Activated T-cell treated with anti-CD3 and anti-CD28 coated beads for 1 hour (primary cell): Measurements from ENCODE around the gene RPS21.

Experiments used
- DNase-seq: peaks from one replicate; pipeline ENCODE4 v3.0.0-alpha.2; 2020; ENCODE audit warnings: low read depth

RPS21 gene

DNA sequence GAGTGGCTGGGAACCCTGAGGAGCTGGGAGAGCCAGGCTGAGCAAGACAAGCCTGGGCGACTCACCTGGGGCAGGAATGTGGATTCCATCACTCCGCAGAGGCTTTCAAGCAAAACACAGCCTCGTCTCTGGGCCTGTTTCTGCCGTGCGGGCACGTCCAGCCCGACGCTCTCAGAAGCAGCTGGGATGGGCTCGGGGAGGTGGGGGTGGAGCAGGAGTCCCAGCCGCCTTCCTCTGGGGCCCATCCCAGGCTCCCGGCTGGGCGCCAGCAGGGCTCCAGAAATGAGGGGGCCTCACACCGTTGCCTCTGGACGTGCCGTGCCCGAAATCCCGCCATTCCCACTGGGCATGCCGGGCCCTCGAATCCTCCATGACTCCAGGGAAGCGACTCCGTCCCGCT, 8.7 kb upstream of the RPS21 start:
- DNase-seq: no peak

- DNase-seq: no peak
These were observed 5.6 kb upstream of the RPS21 start for GRCh38 chr20:62381202-62381797.

DNA sequence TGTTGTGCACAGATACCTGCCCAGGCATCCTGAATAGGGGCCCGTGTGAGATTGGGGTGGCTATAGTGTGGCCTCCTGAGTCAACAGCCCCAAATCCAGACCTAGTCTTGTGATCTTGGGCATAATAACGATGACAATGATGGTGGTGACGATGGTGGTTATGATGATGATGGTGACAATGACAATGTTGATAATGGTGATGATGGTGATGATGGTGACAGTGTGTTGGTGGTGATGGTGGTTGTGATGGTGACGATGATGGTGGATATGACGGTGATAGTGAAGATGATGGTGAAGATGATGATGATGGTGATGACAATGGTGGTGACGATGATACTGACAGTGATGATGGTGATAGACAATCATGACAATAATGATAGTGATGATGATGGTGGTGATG, 5.1 kb upstream of the RPS21 start:
- no peak for DNase-seq

GRCh38 chr20:62382306-62383198, 4.4 kb upstream of the RPS21 start:
- peak; percentile 60 for DNase-seq

DNA sequence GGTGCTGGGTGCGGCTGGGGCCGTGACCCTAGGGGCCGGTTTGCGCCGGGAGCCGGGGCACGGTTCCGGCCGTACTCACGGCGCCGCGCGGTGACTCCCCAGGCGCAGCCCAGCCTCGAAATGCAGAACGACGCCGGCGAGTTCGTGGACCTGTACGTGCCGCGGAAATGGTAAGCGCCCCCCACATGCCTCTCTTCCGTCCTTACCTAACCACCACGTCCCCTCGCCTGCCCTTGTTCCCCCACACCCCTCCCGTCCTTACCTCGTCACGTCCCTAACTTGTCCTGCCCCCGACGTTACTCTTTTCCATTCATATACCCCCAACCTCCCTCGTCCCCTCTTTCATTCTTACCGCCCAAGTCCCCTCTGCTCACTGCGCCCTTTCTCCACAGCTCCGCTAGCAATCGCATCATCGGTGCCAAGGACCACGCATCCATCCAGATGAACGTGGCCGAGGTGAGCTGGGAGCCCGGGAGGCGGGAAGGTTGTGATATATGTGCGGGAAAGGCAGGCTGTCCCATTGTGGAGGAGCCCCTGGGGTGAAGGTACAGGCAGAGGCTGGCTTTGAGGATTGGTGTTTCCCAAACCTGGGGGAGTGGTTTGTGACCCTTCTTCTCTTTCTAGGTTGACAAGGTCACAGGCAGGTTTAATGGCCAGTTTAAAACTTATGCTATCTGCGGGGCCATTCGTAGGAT, 463 bp downstream of the RPS21 start:
- DNase-seq: no peak

DNA sequence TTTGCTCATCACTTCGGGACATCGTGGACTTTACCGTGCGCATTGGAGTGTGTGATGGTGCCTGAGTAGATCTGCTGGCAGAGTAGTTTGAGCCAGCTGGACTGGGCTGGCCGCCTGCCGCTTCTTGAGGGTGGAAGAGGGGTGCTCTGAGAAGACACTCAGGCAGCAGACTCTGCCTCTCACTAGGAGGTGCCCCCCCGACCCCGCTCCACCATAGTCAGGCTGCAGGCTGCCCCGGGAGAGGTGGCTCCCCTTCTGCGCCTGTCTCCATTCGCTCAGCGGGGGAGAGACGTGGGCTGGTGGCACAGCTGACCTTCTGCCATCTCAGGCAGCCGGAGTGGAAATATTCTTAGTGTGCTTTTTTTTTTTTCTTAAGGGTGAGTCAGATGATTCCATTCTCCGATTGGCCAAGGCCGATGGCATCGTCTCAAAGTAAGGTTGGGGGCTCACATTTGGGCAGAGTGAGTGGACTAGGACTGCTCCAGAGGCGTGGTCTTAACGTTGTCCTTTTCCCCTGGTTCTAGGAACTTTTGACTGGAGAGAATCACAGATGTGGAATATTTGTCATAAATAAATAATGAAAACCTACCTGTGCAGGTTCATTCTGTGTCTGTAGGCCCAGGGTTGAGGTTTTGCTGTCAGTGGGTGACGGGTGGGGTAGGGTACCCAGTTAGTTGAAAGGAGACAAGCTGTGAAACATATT, 1.2 kb downstream of the RPS21 start:
- no peak for DNase-seq

DNA sequence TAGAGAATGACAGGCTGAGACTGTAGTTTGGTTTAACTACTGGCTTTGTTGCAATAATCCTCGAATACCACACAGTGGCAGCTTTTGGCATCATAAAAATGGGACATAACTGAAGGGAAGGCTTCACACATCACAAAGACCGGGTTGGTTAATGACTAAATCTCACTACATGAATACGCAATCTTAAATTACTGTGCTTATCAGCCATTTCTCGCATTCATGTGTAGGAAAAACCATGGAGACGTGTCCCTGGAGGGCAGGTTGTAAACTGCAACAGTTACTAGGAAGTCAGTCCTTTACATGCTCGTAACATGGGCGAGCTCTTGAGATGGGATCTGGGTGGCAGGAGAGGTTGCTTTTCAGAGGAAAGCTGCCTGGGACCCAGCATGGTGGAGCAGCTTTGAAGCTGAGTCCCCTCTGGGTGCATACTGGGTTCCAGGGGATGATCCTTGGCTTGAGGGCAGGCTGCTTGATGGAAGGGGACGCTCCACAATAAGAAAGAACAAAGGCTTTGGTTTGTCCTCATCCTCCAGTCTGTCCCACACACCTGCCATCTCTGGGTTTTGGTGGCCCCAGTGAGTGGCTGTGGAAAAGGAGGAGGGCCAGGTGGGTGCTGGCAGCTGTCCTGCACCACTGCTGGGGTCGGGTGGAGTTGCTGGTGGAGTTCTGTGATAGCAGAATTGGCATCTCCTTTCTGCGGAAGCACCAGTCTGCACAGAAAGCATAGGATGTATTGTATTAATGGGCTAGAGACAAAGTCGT, 2.1 kb downstream of the RPS21 start:
- DNase-seq: no peak

DNA sequence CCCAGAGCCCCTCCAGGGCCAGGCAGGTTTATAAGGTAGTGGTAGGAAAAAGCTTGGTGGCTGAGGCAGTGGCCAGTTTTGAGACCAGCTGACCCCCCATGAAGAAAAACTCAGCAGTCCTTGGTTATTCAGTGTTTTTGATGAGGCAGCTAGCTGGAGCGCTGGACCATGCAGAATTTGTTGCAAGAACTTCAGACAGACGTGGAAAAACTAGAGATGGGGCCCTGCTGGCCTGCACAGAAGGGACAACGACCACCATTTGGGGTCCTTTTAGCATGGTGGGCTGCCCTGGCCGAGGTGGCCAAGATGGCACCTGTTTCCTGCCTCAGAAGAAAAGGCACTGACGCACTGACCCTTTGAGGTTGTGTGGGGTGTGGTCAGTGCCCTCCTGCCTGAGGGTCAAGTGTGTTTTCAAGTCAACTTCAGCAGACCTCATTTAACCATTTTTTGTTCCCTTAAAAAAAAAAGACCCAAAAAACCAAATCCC, 2.7 kb downstream of the RPS21 start:
- no peak for DNase-seq

DNA sequence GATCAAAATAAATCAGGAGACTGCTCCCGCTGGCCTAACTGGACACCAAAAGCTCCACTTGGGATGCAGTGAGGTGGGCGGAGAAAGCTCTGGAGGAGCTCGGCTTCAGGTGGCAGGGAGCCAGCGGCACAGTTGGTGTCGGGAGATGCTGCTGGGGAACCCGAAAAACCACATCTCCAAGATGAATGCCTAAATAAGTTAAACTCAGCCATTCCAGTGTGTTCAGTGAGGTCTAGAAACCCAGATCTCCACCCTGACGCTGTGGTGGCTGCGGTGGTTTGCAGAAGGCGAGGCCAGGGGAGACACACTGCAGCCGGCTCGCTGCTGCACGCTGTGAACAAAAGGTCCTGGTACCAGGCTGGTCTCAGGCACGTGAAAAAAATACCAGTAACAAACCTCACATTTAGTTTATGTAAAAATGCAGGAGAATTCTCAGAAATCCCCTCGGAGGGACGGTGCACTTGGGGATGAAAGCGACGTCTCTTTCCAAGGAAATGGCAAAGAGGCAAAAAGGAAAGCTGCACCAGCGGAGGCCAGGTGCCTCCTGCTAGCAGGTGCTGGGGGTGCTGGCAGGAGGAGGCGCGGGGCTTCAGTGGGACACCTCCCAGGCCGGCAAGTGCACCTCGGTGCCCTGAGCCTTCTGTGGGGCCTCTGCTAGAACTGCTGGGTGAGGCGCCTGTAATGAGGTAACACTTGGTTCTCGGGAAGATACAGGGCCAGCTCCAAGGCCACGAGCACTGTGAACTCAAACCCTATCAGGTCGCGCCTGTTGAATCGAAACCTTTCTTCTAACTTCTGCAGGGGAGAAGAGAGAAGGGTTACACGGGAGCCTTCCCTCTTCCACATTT, 3.6 kb downstream of the RPS21 start:
- no peak for DNase-seq

- no peak for DNase-seq
These were observed 4.5 kb downstream of the RPS21 start for GRCh38 chr20:62391165-62392076.

DNA sequence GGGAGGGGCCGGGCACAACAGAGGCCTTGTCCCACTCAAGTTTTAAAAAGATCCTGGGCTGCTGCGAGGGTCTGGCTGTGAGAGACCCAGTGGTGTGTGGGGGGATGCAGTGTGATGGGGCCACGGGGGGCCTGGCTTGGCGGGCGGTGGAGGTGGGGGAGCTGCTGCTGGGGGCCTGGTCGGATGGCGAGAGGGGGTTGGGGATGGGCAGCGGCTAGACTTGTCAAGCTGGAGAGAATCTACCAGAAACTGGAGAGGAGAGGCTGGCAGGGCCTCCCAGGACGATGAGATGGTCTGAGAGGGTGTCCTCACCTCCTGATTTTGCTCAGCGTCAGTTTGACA, 5.1 kb downstream of the RPS21 start:
- DNase-seq: no peak

DNA sequence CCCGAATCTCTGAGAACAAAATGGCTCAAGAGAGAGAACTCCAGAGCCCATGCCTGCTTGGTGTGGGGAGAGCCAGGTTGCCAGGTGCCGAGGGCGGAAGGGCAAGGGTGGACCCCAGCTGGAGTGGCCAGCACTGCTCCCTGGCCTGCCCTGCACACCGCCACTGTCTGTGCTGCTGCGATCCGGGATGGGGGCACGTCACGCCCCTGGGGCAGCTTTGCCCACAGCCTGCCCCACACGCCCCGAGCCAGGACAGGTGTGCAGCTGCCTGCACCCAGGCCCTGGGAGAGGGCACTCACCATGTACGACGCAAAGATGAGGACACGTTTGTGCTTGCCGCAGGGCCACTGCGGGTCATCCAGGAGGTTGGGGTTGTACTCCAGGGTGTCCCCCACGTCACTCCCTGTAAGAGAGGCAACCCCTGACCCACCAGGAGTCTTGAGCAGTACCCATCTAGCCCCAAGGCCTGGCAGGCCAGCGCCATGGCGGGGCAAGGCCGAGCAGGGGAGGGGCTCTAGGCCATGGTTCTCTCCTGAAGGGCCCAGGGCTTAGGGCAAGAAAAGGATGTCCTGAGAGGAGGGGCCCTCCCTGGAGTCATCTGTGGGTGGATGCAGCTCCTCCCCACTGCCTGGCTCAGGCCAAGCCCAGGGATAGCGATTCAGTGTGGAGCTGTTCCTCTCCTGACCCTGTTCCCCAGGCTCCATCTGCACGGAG, 5.9 kb downstream of the RPS21 start:
- no peak for DNase-seq

DNA sequence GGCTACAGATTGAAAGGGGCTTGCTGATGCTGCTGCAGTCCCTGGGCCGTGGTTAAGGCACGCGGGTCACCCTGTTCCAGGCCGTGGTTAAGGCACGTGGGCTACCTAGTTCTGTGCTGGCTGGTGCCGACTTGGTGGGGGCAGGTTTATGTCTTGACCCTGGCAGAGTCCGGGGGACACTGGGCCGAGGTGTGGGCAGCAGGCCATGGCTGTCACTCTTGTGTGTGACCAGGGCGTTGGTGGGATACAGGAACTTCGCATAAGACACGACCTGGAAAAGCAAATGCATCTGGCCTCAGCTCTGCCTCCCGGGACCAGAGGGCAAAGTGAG, 6.4 kb downstream of the RPS21 start:
- DNase-seq: no peak

DNA sequence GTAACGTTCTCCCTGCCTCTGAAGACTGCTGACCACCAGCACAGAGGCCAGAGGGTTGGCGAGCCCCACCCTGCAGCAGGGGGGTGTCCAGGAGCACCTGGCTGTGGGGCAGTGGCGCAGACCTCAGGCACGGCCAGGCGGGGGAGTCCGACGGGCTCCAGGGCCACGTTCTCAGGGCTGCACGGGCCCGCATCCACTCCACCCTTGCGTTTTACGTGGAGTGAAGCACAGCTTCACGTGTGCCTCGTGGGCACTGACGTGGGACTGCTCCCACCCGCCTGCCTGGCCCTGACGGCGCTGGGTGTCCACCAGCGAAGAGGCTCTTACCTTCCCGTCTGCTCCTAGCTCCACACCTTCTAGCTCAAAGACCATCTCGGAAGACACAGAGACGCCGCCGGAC, 6.9 kb downstream of the RPS21 start:
- DNase-seq: no peak

GRCh38 chr20:62394248-62395245, 7.6 kb downstream of the RPS21 start:
- DNase-seq: no peak

GRCh38 chr20:62395311-62396242, 8.7 kb downstream of the RPS21 start:
- DNase-seq: no peak
